ENCODE data around the gene HEXIM1. TPM values are rescaled to one million over a fixed set of nuclear protein-coding genes. Genes with fewer than 3 reads are reported as not detected.

HEXIM1 gene
- total RNA-seq, 1 experiment from 2014 or later: 78.0 TPM

DNA sequence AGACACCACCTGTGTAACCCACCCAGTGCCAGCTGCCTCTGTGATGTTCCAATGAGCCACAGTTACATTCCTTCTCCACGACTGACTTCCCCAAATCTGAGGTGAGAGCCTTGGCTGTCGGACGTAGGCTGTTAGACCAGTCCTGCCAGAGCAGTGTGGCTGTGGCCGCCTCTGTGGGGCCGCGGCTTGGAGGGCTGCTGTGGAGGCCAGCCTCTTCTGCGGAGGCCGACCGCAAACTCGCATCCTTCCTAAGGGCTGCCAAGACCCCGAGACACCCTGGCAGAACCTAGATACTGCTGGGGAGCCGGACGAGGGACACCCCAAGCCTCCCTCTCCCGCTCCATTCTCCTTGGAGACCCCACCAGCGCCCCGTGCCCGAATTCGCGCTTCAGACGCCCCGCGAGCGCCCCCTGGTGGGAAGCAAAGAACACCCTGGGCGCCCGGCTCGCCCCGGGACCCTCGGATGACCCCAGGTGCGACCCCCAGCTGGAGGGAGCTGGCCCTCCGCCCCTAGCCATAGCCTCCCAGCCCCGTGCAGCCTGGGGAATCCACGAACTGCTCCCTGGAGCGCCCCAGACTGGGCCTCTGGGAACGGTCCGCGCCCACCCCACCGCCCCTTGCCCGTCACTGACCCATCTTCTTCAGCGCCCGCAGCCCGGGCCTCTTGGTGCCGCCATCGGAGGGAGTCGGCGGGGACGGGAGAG lies 16.5 kb upstream of the HEXIM1 start:
- Mint-ChIP-seq H3K9me3 (ENCODE audit: unreplicated experiment) (no peaks in the 10 kb centered on the region), H3K27ac (ENCODE audit: unreplicated experiment) (peak overlapping the region; percentile 58), H3K4me1 (ENCODE audit: low read depth, unreplicated experiment) (peaks cover 36% of the 10 kb centered on the region), H3K27me3 (ENCODE audit: insufficient read depth, unreplicated experiment) (no peaks in the 10 kb centered on the region), H3K36me3 (ENCODE audit: insufficient read depth, unreplicated experiment) (peaks cover 49% of the 10 kb centered on the region), H3K4me3 (ENCODE audit: unreplicated experiment) (peak overlapping the region; percentile 83)
- peak; percentile 72 to 79 for DNase-seq
- TF ChIP-seq, protein P1, sequence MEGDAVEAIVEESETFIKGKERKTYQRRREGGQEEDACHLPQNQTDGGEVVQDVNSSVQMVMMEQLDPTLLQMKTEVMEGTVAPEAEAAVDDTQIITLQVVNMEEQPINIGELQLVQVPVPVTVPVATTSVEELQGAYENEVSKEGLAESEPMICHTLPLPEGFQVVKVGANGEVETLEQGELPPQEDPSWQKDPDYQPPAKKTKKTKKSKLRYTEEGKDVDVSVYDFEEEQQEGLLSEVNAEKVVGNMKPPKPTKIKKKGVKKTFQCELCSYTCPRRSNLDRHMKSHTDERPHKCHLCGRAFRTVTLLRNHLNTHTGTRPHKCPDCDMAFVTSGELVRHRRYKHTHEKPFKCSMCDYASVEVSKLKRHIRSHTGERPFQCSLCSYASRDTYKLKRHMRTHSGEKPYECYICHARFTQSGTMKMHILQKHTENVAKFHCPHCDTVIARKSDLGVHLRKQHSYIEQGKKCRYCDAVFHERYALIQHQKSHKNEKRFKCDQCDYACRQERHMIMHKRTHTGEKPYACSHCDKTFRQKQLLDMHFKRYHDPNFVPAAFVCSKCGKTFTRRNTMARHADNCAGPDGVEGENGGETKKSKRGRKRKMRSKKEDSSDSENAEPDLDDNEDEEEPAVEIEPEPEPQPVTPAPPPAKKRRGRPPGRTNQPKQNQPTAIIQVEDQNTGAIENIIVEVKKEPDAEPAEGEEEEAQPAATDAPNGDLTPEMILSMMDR (IDR thresholded peaks at IDR 0.05; ENCODE audit: insufficient read depth in 1 of 2, low read depth in 1 of 2, low read length in 1 of 2, severe bottlenecking in 1 of 2, unreplicated experiment in 1 of 2): peak; percentile 87 to 99
- H3K4me1 ChIP-seq: peaks cover 53% of the 10 kb centered on the region
- H3K36me3 ChIP-seq (ENCODE audit: control insufficient read depth, insufficient read depth, low read length): no peaks in the 10 kb centered on the region; the same call in 1 of the 2 replicates
- BruUV-seq (replicated peaks): no TSS peak
- H3K4me3 ChIP-seq (ENCODE audit: low read depth, low read length): peak overlapping the region; percentile 85
- ChIA-PET POLR2A (no interaction called here), CTCF (interaction anchor here (2.3 kb wide), 1 partner anchor 17 kb away, joined by 8 read pairs; the partner anchor contains the start of gene HEXIM1)
- intact Hi-C loops (cut with micrococcal nuclease; ENCODE audit: unreplicated experiment): loop anchor here (2.0 to 10.0 kb wide), 3 partner anchors 33 to 357 kb away; no protein-coding TSS in a partner anchor
- H3K27me3 ChIP-seq (replicated peaks; ENCODE audit: control insufficient read depth, insufficient read depth, low read length): no peaks in the 10 kb centered on the region
- no peaks in the 10 kb centered on the region for H3K9me3 ChIP-seq

GRCh38 chr17:45132320-45132571 lies 16.0 kb upstream of the HEXIM1 start, which contains the start of gene PLCD3:
Gene PLCD3 (minus strand): TSS chr17:45132515. CDS start chr17:45132410, 105 bp downstream.
- peaks cover 1% of the 10 kb centered on the region; the same call in 1 of the 2 replicates for H3K36me3 ChIP-seq (ENCODE audit: control insufficient read depth, insufficient read depth, low read length)
- DNase-seq: no peak
- Mint-ChIP-seq H3K36me3 (ENCODE audit: insufficient read depth, unreplicated experiment) (peaks cover 44% of the 10 kb centered on the region), H3K27ac (ENCODE audit: unreplicated experiment) (peak within 1 kb of the TSS; percentile 75), H3K9me3 (ENCODE audit: unreplicated experiment) (no peaks in the 10 kb centered on the region), H3K4me3 (ENCODE audit: unreplicated experiment) (peak within 1 kb of the TSS; percentile 83), H3K4me1 (ENCODE audit: low read depth, unreplicated experiment) (peaks cover 33% of the 10 kb centered on the region), H3K27me3 (ENCODE audit: insufficient read depth, unreplicated experiment) (no peaks in the 10 kb centered on the region)
- TF ChIP-seq, protein P1 (IDR thresholded peaks at IDR 0.05; ENCODE audit: insufficient read depth in 1 of 2, low read depth in 1 of 2, low read length in 1 of 2, severe bottlenecking in 1 of 2, unreplicated experiment in 1 of 2): no peak
- peak within 1 kb of the TSS; percentile 85 for H3K4me3 ChIP-seq (ENCODE audit: low read depth, low read length)
- intact Hi-C loops (cut with micrococcal nuclease; ENCODE audit: unreplicated experiment): loop anchor here (2.0 to 10.0 kb wide), 3 partner anchors 33 to 357 kb away; no protein-coding TSS in a partner anchor
- no TSS peak for BruUV-seq (replicated peaks)
- no peaks in the 10 kb centered on the region for H3K9me3 ChIP-seq
- H3K27me3 ChIP-seq (replicated peaks; ENCODE audit: control insufficient read depth, insufficient read depth, low read length): no peaks in the 10 kb centered on the region
- ChIA-PET POLR2A (no interaction called here), CTCF (interaction anchor here (0.6 to 1.0 kb wide), 5 partner anchors 20 to 1126 kb away, joined by 3 to 6 read pairs (median 4); no protein-coding TSS in a partner anchor)
- H3K4me1 ChIP-seq: peaks cover 49% of the 10 kb centered on the region

- peaks cover 1% of the 10 kb centered on the region; the same call in 1 of the 2 replicates for H3K36me3 ChIP-seq (ENCODE audit: control insufficient read depth, insufficient read depth, low read length)
- Mint-ChIP-seq H3K27ac (ENCODE audit: unreplicated experiment) (peak overlapping the region; percentile 75), H3K36me3 (ENCODE audit: insufficient read depth, unreplicated experiment) (peaks cover 38% of the 10 kb centered on the region), H3K27me3 (ENCODE audit: insufficient read depth, unreplicated experiment) (no peaks in the 10 kb centered on the region), H3K4me3 (ENCODE audit: unreplicated experiment) (peak overlapping the region; percentile 83), H3K9me3 (ENCODE audit: unreplicated experiment) (no peaks in the 10 kb centered on the region), H3K4me1 (ENCODE audit: low read depth, unreplicated experiment) (peaks cover 27% of the 10 kb centered on the region)
- intact Hi-C loops (cut with micrococcal nuclease; ENCODE audit: unreplicated experiment): loop anchor here (1.0 to 10.0 kb wide), 4 partner anchors 24 to 358 kb away; no protein-coding TSS in a partner anchor
- ChIA-PET CTCF (interaction anchor here (0.6 to 1.0 kb wide), 9 partner anchors 15 to 1125 kb away, joined by 3 to 8 read pairs (median 5); no protein-coding TSS in a partner anchor), POLR2A (no interaction called here)
- DNase-seq: peak; percentile 89 to 91
- no peaks in the 10 kb centered on the region for H3K27me3 ChIP-seq (replicated peaks; ENCODE audit: control insufficient read depth, insufficient read depth, low read length)
- TSS peak; percentile 15 for BruUV-seq (replicated peaks)
- H3K4me1 ChIP-seq: peaks cover 43% of the 10 kb centered on the region
- peak overlapping the region; percentile 85 for H3K4me3 ChIP-seq (ENCODE audit: low read depth, low read length)
- H3K9me3 ChIP-seq: no peaks in the 10 kb centered on the region
- TF ChIP-seq, protein P1 (IDR thresholded peaks at IDR 0.05; ENCODE audit: insufficient read depth in 1 of 2, low read depth in 1 of 2, low read length in 1 of 2, severe bottlenecking in 1 of 2, unreplicated experiment in 1 of 2): peak; percentile 90 to 95
Observed at GRCh38 chr17:45132572-45133463, 15.5 kb upstream of the HEXIM1 start.

Measured in Caco-2 (cell line).